GM03348 (cell line): ENCODE results near the gene NFX1.

Source experiments
- DNase-seq: peaks from one replicate; pipeline ENCODE4 v3.0.0; 2012; ENCODE audit warnings: low spot score

Gene NFX1

GRCh38 chr9:33290247-33291030, at the start of gene NFX1:
NFX1 (plus strand) TSS chr9:33290516; CDS start chr9:33290573, 57 bp downstream.
- peak; percentile 96 for DNase-seq

- no peak for DNase-seq
Measured at GRCh38 chr9:33241298-33241697, 49.0 kb upstream of the NFX1 start.

GRCh38 chr9:33242609-33243134, 47.6 kb upstream of the NFX1 start:
- no peak for DNase-seq

- DNase-seq, result no peak
Measured at GRCh38 chr9:33244137-33244784, 46.1 kb upstream of the NFX1 start.

- DNase-seq, result no peak
Measured at GRCh38 chr9:33245341-33245740, 45.0 kb upstream of the NFX1 start.

- no peak for DNase-seq
Measured at GRCh38 chr9:33246269-33246860, 44.0 kb upstream of the NFX1 start.

- DNase-seq, result no peak
Measured at GRCh38 chr9:33248606-33249005, 41.7 kb upstream of the NFX1 start.

GRCh38 chr9:33249087-33249658, 41.1 kb upstream of the NFX1 start:
- no peak for DNase-seq

- no peak for DNase-seq
Measured at GRCh38 chr9:33249983-33250382, 40.3 kb upstream of the NFX1 start.

GRCh38 chr9:33250458-33250995, 39.8 kb upstream of the NFX1 start:
- DNase-seq, result peak; percentile 88

- DNase-seq, result no peak
Measured at GRCh38 chr9:33254211-33254610, 36.1 kb upstream of the NFX1 start.

- DNase-seq, result no peak
Measured at GRCh38 chr9:33255014-33255413, 35.3 kb upstream of the NFX1 start.

- DNase-seq, result no peak
Measured at GRCh38 chr9:33255471-33255870, 34.8 kb upstream of the NFX1 start.

GRCh38 chr9:33256236-33256635, 34.1 kb upstream of the NFX1 start:
- no peak for DNase-seq

- no peak for DNase-seq
Measured at GRCh38 chr9:33257276-33257675, 33.0 kb upstream of the NFX1 start.

GRCh38 chr9:33260372-33260771, 29.9 kb upstream of the NFX1 start:
- DNase-seq, result no peak

GRCh38 chr9:33263131-33264002, 26.9 kb upstream of the NFX1 start:
- peak; percentile 33 for DNase-seq

GRCh38 chr9:33264003-33264472, 26.3 kb upstream of the NFX1 start:
- DNase-seq, result peak; percentile 24

GRCh38 chr9:33264473-33265177, 25.7 kb upstream of the NFX1 start, which contains the start of the genes BAG1 and CHMP5:
BAG1 (minus strand) TSS chr9:33264708.
CHMP5 (plus strand) TSS chr9:33265049; CDS start chr9:33265079, 30 bp downstream.
- DNase-seq, result peak; percentile 99

GRCh38 chr9:33265211-33265865, 25.0 kb upstream of the NFX1 start:
- no peak for DNase-seq
